SK-N-SH (cell line): Measurements from ENCODE around the gene SMAD3. TPM values are rescaled to one million over a fixed set of nuclear protein-coding genes. Genes with fewer than 3 reads are reported as not detected.

ENCODE experiments used
- CTCF ChIA-PET: fragments of 300-600, 350-600 bp; formaldehyde crosslinking; extraction: SDS; loops from one replicate; lab custom pipeline; 2021; lab: Yijun Ruan, JAX
- POLR2A ChIA-PET: fragments of 350-600 bp; sonication (Branson Sonifier 250); formaldehyde crosslinking; extraction: SDS; loops from one replicate; lab custom pipeline; 2020; ENCODE audit warnings: antibody characterized with exemption, inconsistent platforms; lab: Yijun Ruan, JAX
- DNase-seq: peaks from one replicate; pipeline ENCODE4 v3.0.0; 2012
- H2AFZ ChIP-seq: fragments of 200-600 bp; sonication (generic); 2 replicates; pipeline ENCODE4 v1.8.1; 2016; ENCODE audit warnings: antibody characterized with exemption, mild to moderate bottlenecking, low read depth
- H3F3A ChIP-seq: fragments of 200-600 bp; sonication (generic); replicated peaks from 2 replicates; pipeline ENCODE3; 2016; ENCODE audit warnings: antibody characterized with exemption, mild to moderate bottlenecking; ENCODE audit not compliant: insufficient read depth
- H3K27ac ChIP-seq, 2 experiments: fragments of 200-500 bp in 1 of 2; fragments of 200-600 bp in 1 of 2; sonication (Bioruptor generic) in 1 of 2; sonication (generic), shearing (Covaris generic) in 1 of 2; 2 replicates each; pipeline versions ENCODE4 v1.5.1 to v1.6.1; 2014 to 2016; ENCODE audit warnings: low read depth in 2 of 2, inconsistent platforms in 1 of 2, low read length in 1 of 2, mild to moderate bottlenecking in 1 of 2, mixed read lengths in 1 of 2
- H3K27me3 ChIP-seq: fragments of 200-600 bp; sonication (generic), shearing (Covaris generic); 2 replicates; pipeline ENCODE4 v1.6.1; 2016; ENCODE audit warnings: mixed run types; ENCODE audit not compliant: insufficient read depth
- H3K36me3 ChIP-seq, 2 experiments: fragments of 200-500 bp in 1 of 2; fragments of 200-600 bp in 1 of 2; sonication (Bioruptor generic) in 1 of 2; sonication (generic) in 1 of 2; replicated peaks in 1 of 2; 2 replicates each; pipeline versions ENCODE3 to v1.5.1; 2014 to 2016; ENCODE audit warnings: low read length in 1 of 2, mild to moderate bottlenecking in 1 of 2; ENCODE audit not compliant: insufficient read depth in 2 of 2, control insufficient read depth in 1 of 2
- H3K4me1 ChIP-seq, 2 experiments: fragments of 200-500 bp in 1 of 2; fragments of 200-600 bp in 1 of 2; sonication (Bioruptor generic) in 1 of 2; sonication (generic), shearing (Covaris generic) in 1 of 2; 2 replicates each; pipeline versions ENCODE4 v1.5.1 to v1.6.1; 2014 to 2016; ENCODE audit warnings: low read depth in 1 of 2, low read length in 1 of 2, mixed run types in 1 of 2; ENCODE audit not compliant: insufficient read depth in 2 of 2, control insufficient read depth in 1 of 2
- H3K4me2 ChIP-seq: fragments of 200-600 bp; sonication (generic), shearing (Covaris generic); 2 replicates; pipeline ENCODE4 v1.6.1; 2017; ENCODE audit warnings: mixed run types
- H3K4me3 ChIP-seq, 2 experiments: fragments of 200-500 bp in 1 of 2; fragments of 200-600 bp in 1 of 2; sonication (Bioruptor generic) in 1 of 2; sonication (generic), shearing (Covaris generic) in 1 of 2; 2 replicates each; pipeline versions ENCODE4 v1.5.1 to v1.8.1; 2014 to 2016; ENCODE audit warnings: low read depth in 2 of 2, inconsistent platforms in 1 of 2, low read length in 1 of 2, mild to moderate bottlenecking in 1 of 2, mixed read lengths in 1 of 2, moderate library complexity in 1 of 2
- H3K79me2 ChIP-seq: fragments of 200-600 bp; sonication (generic); 2 replicates; pipeline ENCODE4 v1.8.1; 2017; ENCODE audit warnings: mild to moderate bottlenecking; ENCODE audit not compliant: insufficient read depth
- H3K9ac ChIP-seq: fragments of 200-600 bp; sonication (generic); 2 replicates; pipeline ENCODE4 v1.6.1; 2017; ENCODE audit warnings: mixed run types
- H3K9me2 ChIP-seq: fragments of 200-600 bp; sonication (generic); 2 replicates; pipeline ENCODE4 v1.6.1; 2017; ENCODE audit warnings: mixed run types
- H3K9me3 ChIP-seq: fragments of 200-600 bp; sonication (generic); 2 replicates; pipeline ENCODE4 v1.6.1; 2017; ENCODE audit warnings: mixed run types, mild to moderate bottlenecking, moderate library complexity
- H4K20me1 ChIP-seq: fragments of 200-600 bp; sonication (generic); 2 replicates; pipeline ENCODE4 v1.6.1; 2017; ENCODE audit warnings: mild to moderate bottlenecking, mixed run types; ENCODE audit not compliant: insufficient read depth
- ELF1 ChIP-seq: IDR thresholded peaks from 2 replicates; pipeline ENCODE4 v1.4.0; 2012
- EP300 ChIP-seq, 2 experiments: IDR thresholded peaks; 2 replicates each; pipeline versions ENCODE4 v1.4.0 to v1.6.1; 2012; ENCODE audit warnings: borderline replicate concordance in 1 of 2, low read depth in 1 of 2, low read length in 1 of 2
- EZH2phosphoT487 ChIP-seq: fragments of 200-600 bp; sonication (generic); IDR thresholded peaks from 2 replicates; pipeline ENCODE4 v1.6.1; 2017; ENCODE audit warnings: low read depth, mixed run types, mild to moderate bottlenecking, antibody characterized with exemption, moderate library complexity, borderline replicate concordance
- FOSL2 ChIP-seq: IDR thresholded peaks from 2 replicates; pipeline ENCODE4 v1.4.0; 2012; ENCODE audit warnings: low read depth, mild to moderate bottlenecking, moderate library complexity, borderline replicate concordance
- FOXJ3 ChIP-seq: sonication (generic); formaldehyde crosslinking; IDR thresholded peaks from 2 replicates; pipeline ENCODE4 v1.5.1; 2020; ENCODE audit warnings: mild to moderate bottlenecking, missing genetic modification reagents
- GATA2 ChIP-seq: sonication (generic); formaldehyde crosslinking; IDR thresholded peaks from 2 replicates; pipeline ENCODE4 v1.5.0; 2020; ENCODE audit warnings: mild to moderate bottlenecking, missing genetic modification reagents
- MEF2A ChIP-seq: IDR thresholded peaks from 2 replicates; pipeline ENCODE4 v1.4.0; 2012; ENCODE audit warnings: low read depth, borderline replicate concordance
- NRF1 ChIP-seq: IDR thresholded peaks from 2 replicates; pipeline ENCODE4 v1.6.1; 2012; ENCODE audit warnings: low read depth, mild to moderate bottlenecking, low read length
- PBX3 ChIP-seq: IDR thresholded peaks from 2 replicates; pipeline ENCODE4; 2012
- POLR2AphosphoS5 ChIP-seq: IDR thresholded peaks from 2 replicates; pipeline ENCODE4 v1.6.1; 2012; ENCODE audit warnings: low read depth, low read length
- RAD21 ChIP-seq: IDR thresholded peaks from 2 replicates; pipeline ENCODE4 v1.6.1; 2012; ENCODE audit warnings: mild to moderate bottlenecking, low read length
- RXRA ChIP-seq: IDR thresholded peaks from 2 replicates; pipeline ENCODE4 v1.4.0; 2012; ENCODE audit warnings: low read depth, mild to moderate bottlenecking, borderline replicate concordance
- SIN3A ChIP-seq: IDR thresholded peaks from 2 replicates; pipeline ENCODE4 v1.6.1; 2012; ENCODE audit warnings: low read depth, mild to moderate bottlenecking, low read length, moderate library complexity, borderline replicate concordance
- SMC3 ChIP-seq: IDR thresholded peaks from 2 replicates; pipeline ENCODE4 v1.6.1; 2012; ENCODE audit warnings: low read depth, low read length, improper control_type of control experiment
- TAF1 ChIP-seq: IDR thresholded peaks from 2 replicates; pipeline ENCODE4 v1.6.1; 2012; ENCODE audit warnings: low read depth, mild to moderate bottlenecking, low read length, moderate library complexity, borderline replicate concordance
- WGBS: methylation state at CpG from one replicate; pipeline ENCODE4 v1.1.6; 2017; ENCODE audit warnings: low lambda C conversion rate; 5-methylcytosine and 5-hydroxymethylcytosine counted together
- polyA plus RNA-seq, 3 experiments: library from polyadenylated mRNA; depleted of rRNA; stranded (reverse); fragments of >200 nt; gene quantifications; 2 replicates each; pipeline ENCODE4 v1.2.3, GENCODE V29; 2012
- TF ChIP-seq, protein P1 (sequence below): IDR thresholded peaks from 2 replicates; pipeline ENCODE4 v1.4.0; 2012; ENCODE audit warnings: low read depth, borderline replicate concordance
- TF ChIP-seq, protein P2 (sequence below): IDR thresholded peaks from 2 replicates; pipeline ENCODE4 v1.4.0; 2012; ENCODE audit warnings: low read depth
- TF ChIP-seq, protein P3 (sequence below): fragments of 150-350 bp; IDR thresholded peaks from 2 replicates; pipeline ENCODE4 v1.6.1; 2016; ENCODE audit warnings: mild to moderate bottlenecking, low read depth, low read length

Gene SMAD3
- polyA plus RNA-seq, 1 of the 3 experiments (the other 2 are of a cell fraction): 19.5 TPM

DNA sequence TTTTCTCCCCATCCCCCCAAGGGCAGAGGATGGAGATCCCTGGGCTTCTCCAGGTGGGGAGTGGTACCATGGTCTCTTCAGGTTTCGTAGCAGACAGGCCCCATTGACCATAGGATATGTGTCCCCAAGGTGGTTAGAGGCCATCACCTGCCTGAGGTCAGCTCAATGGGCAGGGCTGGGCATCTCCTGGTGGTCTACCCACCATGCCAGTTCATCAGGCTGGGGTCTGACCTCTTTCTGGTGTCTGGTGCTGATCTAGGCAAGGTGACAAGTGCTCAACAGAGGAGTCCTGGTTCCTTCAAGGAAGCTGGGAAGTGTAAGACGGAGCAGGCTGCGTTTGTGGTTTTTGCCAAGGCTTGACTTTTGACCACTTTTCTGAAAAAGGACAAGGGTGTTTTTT lies 71.4 kb downstream of the SMAD3 start:
- Histone ChIP-seq H3K36me3 (no peaks in the 10 kb centered on the region), H3K4me1 (peaks cover 16 to 32% of the 10 kb centered on the region in 2 experiments; a peak in 2 of 4 replicates), H2AFZ (no peak overlapping the region; the same call in 1 of the 2 replicates), H4K20me1 (no peaks in the 10 kb centered on the region), H3K9me3 (no peaks in the 10 kb centered on the region), H3F3A (peaks cover 6% of the 10 kb centered on the region), H3K27me3 (no peaks in the 10 kb centered on the region), H3K9me2 (no peaks in the 10 kb centered on the region), H3K27ac (no peak overlapping the region), H3K9ac (no peak overlapping the region), H3K4me3 (no peak overlapping the region), H3K79me2 (peaks cover 97% of the 10 kb centered on the region), H3K4me2 (no peak overlapping the region)
- no peak for TF ChIP-seq MEF2A
- no peak for TF ChIP-seq EZH2phosphoT487
- no peak for TF ChIP-seq SMC3
- TF ChIP-seq TAF1: no peak
- TF ChIP-seq FOXJ3 (CRISPR knock-in tag): no peak
- TF ChIP-seq NRF1: no peak
- TF ChIP-seq, protein P1, sequence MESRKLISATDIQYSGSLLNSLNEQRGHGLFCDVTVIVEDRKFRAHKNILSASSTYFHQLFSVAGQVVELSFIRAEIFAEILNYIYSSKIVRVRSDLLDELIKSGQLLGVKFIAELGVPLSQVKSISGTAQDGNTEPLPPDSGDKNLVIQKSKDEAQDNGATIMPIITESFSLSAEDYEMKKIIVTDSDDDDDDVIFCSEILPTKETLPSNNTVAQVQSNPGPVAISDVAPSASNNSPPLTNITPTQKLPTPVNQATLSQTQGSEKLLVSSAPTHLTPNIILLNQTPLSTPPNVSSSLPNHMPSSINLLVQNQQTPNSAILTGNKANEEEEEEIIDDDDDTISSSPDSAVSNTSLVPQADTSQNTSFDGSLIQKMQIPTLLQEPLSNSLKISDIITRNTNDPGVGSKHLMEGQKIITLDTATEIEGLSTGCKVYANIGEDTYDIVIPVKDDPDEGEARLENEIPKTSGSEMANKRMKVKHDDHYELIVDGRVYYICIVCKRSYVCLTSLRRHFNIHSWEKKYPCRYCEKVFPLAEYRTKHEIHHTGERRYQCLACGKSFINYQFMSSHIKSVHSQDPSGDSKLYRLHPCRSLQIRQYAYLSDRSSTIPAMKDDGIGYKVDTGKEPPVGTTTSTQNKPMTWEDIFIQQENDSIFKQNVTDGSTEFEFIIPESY: no peak
- TF ChIP-seq, protein P2, sequence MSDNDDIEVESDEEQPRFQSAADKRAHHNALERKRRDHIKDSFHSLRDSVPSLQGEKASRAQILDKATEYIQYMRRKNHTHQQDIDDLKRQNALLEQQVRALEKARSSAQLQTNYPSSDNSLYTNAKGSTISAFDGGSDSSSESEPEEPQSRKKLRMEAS: no peak
- no peak for TF ChIP-seq ELF1
- TF ChIP-seq, protein P3, sequence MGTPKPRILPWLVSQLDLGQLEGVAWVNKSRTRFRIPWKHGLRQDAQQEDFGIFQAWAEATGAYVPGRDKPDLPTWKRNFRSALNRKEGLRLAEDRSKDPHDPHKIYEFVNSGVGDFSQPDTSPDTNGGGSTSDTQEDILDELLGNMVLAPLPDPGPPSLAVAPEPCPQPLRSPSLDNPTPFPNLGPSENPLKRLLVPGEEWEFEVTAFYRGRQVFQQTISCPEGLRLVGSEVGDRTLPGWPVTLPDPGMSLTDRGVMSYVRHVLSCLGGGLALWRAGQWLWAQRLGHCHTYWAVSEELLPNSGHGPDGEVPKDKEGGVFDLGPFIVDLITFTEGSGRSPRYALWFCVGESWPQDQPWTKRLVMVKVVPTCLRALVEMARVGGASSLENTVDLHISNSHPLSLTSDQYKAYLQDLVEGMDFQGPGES: no peak
- no peak for TF ChIP-seq POLR2AphosphoS5
- no peak for TF ChIP-seq RAD21
- no peak for TF ChIP-seq RXRA
- no peak for TF ChIP-seq FOSL2
- TF ChIP-seq PBX3: no peak
- no peak for TF ChIP-seq EP300 (IDR thresholded peaks at IDR 0.05; ENCODE audit: borderline replicate concordance in 1 of 2, low read depth in 1 of 2, low read length in 1 of 2)
- no peak for TF ChIP-seq GATA2 (CRISPR knock-in tag)
- TF ChIP-seq SIN3A: no peak
- POLR2A ChIA-PET: no interaction called here
- CTCF ChIA-PET: no interaction called here
- WGBS: 94% methylated on average over 3 of the region's 3 CpGs
- DNase-seq: no peak
